HL-60 (cell line): ENCODE results near the gene NEUROD2.

Experiments used
- GABPA ChIP-seq: IDR thresholded peaks from 2 replicates; pipeline ENCODE4 v1.6.1; 2012; ENCODE audit warnings: low read depth
- POLR2AphosphoS5 ChIP-seq: IDR thresholded peaks from 2 replicates; pipeline ENCODE4 v1.6.1; 2012; ENCODE audit warnings: low read depth
- SPI1 ChIP-seq: IDR thresholded peaks from 2 replicates; pipeline ENCODE4 v1.6.1; 2012; ENCODE audit warnings: low read depth, mild to moderate bottlenecking, borderline replicate concordance
- TF ChIP-seq, protein P1 (sequence below): IDR thresholded peaks from one replicate; pipeline ENCODE4 v1.5.1; 2011; ENCODE audit warnings: low read length, control low read depth, inconsistent platforms; ENCODE audit not compliant: insufficient read depth
- TF ChIP-seq, protein P2 (sequence below): IDR thresholded peaks from 2 replicates; pipeline ENCODE4 v1.6.1; 2012; ENCODE audit warnings: low read depth; ENCODE audit not compliant: insufficient replicate concordance

DNA sequence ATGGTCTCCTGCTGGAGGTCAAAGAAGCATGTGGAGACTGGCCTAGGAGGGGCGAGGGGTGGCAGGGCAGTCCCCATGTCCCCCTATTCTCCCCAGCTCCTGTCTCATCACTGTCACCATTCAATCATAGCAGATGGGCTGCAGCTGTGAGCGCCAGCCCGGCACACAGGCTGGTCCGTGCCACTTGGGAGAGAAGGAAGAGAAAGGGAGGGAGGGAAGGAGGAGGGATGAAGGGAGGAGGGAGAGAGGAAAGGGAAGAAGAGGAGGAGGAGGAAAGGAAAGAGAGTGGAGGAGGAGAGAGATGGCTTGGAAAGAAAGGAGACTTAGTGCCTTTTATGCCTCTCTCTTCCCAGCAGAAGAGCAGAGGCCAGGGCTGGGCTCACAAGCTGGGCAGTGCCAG, 12.4 kb downstream of the NEUROD2 start:
- TF ChIP-seq POLR2AphosphoS5 = no peak
- TF ChIP-seq, protein P1, sequence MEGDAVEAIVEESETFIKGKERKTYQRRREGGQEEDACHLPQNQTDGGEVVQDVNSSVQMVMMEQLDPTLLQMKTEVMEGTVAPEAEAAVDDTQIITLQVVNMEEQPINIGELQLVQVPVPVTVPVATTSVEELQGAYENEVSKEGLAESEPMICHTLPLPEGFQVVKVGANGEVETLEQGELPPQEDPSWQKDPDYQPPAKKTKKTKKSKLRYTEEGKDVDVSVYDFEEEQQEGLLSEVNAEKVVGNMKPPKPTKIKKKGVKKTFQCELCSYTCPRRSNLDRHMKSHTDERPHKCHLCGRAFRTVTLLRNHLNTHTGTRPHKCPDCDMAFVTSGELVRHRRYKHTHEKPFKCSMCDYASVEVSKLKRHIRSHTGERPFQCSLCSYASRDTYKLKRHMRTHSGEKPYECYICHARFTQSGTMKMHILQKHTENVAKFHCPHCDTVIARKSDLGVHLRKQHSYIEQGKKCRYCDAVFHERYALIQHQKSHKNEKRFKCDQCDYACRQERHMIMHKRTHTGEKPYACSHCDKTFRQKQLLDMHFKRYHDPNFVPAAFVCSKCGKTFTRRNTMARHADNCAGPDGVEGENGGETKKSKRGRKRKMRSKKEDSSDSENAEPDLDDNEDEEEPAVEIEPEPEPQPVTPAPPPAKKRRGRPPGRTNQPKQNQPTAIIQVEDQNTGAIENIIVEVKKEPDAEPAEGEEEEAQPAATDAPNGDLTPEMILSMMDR = no peak
- TF ChIP-seq, protein P2, sequence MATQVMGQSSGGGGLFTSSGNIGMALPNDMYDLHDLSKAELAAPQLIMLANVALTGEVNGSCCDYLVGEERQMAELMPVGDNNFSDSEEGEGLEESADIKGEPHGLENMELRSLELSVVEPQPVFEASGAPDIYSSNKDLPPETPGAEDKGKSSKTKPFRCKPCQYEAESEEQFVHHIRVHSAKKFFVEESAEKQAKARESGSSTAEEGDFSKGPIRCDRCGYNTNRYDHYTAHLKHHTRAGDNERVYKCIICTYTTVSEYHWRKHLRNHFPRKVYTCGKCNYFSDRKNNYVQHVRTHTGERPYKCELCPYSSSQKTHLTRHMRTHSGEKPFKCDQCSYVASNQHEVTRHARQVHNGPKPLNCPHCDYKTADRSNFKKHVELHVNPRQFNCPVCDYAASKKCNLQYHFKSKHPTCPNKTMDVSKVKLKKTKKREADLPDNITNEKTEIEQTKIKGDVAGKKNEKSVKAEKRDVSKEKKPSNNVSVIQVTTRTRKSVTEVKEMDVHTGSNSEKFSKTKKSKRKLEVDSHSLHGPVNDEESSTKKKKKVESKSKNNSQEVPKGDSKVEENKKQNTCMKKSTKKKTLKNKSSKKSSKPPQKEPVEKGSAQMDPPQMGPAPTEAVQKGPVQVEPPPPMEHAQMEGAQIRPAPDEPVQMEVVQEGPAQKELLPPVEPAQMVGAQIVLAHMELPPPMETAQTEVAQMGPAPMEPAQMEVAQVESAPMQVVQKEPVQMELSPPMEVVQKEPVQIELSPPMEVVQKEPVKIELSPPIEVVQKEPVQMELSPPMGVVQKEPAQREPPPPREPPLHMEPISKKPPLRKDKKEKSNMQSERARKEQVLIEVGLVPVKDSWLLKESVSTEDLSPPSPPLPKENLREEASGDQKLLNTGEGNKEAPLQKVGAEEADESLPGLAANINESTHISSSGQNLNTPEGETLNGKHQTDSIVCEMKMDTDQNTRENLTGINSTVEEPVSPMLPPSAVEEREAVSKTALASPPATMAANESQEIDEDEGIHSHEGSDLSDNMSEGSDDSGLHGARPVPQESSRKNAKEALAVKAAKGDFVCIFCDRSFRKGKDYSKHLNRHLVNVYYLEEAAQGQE = no peak
- TF ChIP-seq GABPA = no peak
- TF ChIP-seq SPI1 = no peak
